Measurements from ENCODE around the gene SUOX. TPM values are rescaled to one million over a fixed set of nuclear protein-coding genes. Genes with fewer than 3 reads are reported as not detected.

SUOX gene
- total RNA-seq, 1 donor from 2014 or later = 36.0 TPM

DNA sequence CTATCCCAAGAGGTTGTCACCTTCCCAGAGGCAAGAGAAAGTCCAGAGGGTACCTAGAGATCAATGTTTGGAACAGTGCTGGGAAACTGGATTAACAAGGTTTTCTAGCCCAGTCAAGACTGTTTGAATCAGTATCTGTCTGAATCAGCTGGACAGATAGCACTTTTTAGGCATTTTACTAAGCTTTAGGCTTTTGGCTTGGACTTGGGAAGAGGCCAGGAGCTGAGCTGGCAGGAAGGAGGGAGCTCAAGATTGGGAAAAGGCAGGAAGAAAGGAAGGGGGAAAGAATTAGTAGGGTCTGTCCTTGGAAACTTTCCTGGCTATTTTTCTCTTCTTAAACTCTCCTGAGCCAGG lies 32.1 kb downstream of the SUOX start:
- TF ChIP-seq, protein P1, sequence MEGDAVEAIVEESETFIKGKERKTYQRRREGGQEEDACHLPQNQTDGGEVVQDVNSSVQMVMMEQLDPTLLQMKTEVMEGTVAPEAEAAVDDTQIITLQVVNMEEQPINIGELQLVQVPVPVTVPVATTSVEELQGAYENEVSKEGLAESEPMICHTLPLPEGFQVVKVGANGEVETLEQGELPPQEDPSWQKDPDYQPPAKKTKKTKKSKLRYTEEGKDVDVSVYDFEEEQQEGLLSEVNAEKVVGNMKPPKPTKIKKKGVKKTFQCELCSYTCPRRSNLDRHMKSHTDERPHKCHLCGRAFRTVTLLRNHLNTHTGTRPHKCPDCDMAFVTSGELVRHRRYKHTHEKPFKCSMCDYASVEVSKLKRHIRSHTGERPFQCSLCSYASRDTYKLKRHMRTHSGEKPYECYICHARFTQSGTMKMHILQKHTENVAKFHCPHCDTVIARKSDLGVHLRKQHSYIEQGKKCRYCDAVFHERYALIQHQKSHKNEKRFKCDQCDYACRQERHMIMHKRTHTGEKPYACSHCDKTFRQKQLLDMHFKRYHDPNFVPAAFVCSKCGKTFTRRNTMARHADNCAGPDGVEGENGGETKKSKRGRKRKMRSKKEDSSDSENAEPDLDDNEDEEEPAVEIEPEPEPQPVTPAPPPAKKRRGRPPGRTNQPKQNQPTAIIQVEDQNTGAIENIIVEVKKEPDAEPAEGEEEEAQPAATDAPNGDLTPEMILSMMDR (IDR thresholded peaks at IDR 0.05; ENCODE audit: borderline replicate concordance) = no peak
- DNase-seq = no peak
- intact Hi-C loops (cut with micrococcal nuclease) = no loop called here

DNA sequence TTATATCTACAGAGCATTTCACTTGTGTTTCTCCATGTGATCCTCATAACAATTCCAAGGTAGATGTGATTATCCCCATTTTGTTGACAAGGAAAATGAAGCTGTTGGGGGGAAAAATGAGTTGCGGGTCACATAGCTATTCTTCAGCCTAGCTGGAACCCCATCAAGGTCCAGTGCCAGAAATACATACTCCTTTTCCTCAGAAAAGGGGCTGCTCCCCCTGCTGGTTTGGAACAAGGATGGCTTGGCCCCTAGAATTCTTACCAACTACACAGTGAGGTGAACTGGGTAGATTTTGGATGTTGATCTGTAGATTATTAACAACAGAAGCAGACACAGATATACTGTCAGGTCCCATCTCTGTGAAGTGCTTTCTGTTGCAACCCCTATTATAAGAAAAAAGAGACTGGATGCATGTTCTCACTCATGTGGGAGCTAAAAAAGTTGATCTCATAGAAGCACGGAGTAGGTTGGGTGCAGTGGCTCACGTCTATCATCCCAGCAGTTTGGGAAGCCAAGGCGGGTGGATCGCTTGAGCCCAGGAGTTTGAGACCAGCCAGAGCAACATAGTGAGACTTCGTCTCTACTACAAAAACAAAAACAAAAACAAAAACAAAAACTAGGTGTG lies 32.7 kb downstream of the SUOX start:
- peaks cover 36% of the 10 kb centered on the region for H3K36me3 ChIP-seq
- TF ChIP-seq, protein P1 (IDR thresholded peaks at IDR 0.05; ENCODE audit: borderline replicate concordance) = peak; percentile 63

More for the DNA sequence above, 32.1 kb downstream of the SUOX start:
- H3K36me3 ChIP-seq = peaks cover 30% of the 10 kb centered on the region
- H3K27ac ChIP-seq (replicated peaks) = no peak overlapping the region
- H3K4me3 ChIP-seq = no peak overlapping the region
- H3K27me3 ChIP-seq (ENCODE audit: low read depth) = no peaks in the 10 kb centered on the region
- no peaks in the 10 kb centered on the region for H3K9me3 ChIP-seq (replicated peaks)
- H3K4me1 ChIP-seq = no peaks in the 10 kb centered on the region

DNA sequence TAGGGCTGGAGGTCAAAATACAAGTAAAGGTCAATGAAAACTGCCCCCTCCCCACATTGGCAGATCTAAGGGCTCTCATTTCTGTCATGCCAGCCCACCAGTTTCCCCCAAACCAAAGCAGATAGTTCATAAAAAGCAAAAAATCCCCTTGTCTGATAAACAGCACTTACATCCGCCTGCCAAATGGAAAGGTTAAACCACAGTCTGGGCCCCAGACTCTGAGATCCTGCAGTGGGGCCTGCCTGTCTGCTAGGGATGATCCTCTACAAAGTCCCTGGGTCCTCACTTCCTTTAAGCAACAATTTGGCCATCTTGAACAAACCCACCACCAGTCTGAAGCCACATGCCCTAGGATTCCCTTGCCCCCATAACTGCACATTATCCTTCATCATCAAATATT lies 34.9 kb downstream of the SUOX start:
- H3K27ac ChIP-seq (replicated peaks) = no peak overlapping the region
- no peak for DNase-seq
- intact Hi-C loops (cut with micrococcal nuclease) = no loop called here
- peaks cover 47% of the 10 kb centered on the region for H3K36me3 ChIP-seq
- TF ChIP-seq, protein P1 (IDR thresholded peaks at IDR 0.05; ENCODE audit: borderline replicate concordance) = no peak
- H3K4me1 ChIP-seq = no peaks in the 10 kb centered on the region
- H3K27me3 ChIP-seq (ENCODE audit: low read depth) = no peaks in the 10 kb centered on the region
- no peak overlapping the region for H3K4me3 ChIP-seq
- H3K9me3 ChIP-seq (replicated peaks) = no peaks in the 10 kb centered on the region

More for the DNA sequence above, 32.7 kb downstream of the SUOX start:
- Histone ChIP-seq H3K4me3 (no peak overlapping the region), H3K27me3 (ENCODE audit: low read depth) (no peaks in the 10 kb centered on the region), H3K4me1 (no peaks in the 10 kb centered on the region), H3K27ac (replicated peaks) (no peak overlapping the region), H3K9me3 (replicated peaks) (no peaks in the 10 kb centered on the region)
- no peak for DNase-seq
- intact Hi-C loops (cut with micrococcal nuclease) = no loop called here

DNA sequence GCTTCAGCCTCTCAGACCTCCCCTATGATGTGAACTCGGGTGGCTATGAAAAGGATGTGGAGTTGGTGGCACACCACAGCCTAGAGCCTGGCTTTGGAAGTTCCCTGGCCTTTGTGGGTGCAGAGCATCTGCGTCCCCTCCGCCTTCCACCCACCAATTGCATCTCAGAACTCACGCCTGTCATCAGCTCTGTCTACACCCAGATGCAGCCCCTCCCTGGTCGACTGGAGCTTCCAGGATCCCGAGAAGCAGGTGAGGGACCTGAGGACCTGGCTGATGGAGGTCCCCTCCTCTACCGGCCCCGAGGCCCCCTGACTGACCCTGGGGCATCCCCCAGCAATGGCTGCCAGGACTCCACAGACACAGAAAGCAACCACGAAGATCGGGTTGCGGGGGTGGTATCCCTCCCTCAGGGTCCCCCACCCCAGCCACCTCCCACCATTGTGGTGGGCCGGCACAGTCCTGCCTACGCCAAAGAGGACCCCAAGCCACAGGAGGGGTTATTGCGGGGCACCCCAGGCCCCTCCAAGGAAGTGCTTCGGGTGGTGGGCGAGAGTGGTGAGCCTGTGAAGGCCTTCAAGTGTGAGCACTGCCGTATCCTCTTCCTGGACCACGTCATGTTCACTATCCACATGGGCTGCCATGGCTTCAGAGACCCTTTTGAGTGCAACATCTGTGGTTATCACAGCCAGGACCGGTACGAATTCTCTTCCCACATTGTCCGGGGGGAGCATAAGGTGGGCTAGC lies 37.7 kb downstream of the SUOX start:
- intact Hi-C loops (cut with micrococcal nuclease) = no loop called here
- H3K27ac ChIP-seq (replicated peaks) = no peak overlapping the region
- TF ChIP-seq, protein P1 (IDR thresholded peaks at IDR 0.05; ENCODE audit: borderline replicate concordance) = no peak
- H3K4me3 ChIP-seq = no peak overlapping the region
- H3K36me3 ChIP-seq = peaks cover 55% of the 10 kb centered on the region
- no peaks in the 10 kb centered on the region for H3K9me3 ChIP-seq (replicated peaks)
- H3K4me1 ChIP-seq = no peaks in the 10 kb centered on the region
- no peak for DNase-seq
- H3K27me3 ChIP-seq (ENCODE audit: low read depth) = no peaks in the 10 kb centered on the region

DNA sequence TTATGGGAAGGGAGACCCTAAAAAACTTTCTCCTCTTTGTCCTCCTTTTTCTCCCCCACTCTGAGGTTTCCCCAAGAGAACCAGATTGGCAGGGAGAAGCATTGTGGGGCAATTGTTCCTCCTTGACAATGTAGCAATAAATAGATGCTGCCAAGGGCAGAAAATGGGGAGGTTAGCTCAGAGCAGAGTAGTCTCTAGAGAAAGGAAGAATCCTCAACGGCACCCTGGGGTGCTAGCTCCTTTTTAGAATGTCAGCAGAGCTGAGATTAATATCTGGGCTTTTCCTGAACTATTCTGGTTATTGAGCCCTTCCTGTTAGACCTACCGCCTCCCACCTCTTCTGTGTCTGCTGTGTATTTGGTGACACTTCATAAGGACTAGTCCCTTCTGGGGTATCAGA lies 40.1 kb downstream of the SUOX start:
- H3K4me1 ChIP-seq = peaks cover 12% of the 10 kb centered on the region
- H3K36me3 ChIP-seq = peaks cover 50% of the 10 kb centered on the region
- H3K27me3 ChIP-seq (ENCODE audit: low read depth) = no peaks in the 10 kb centered on the region
- no peak for DNase-seq
- TF ChIP-seq, protein P1 (IDR thresholded peaks at IDR 0.05; ENCODE audit: borderline replicate concordance) = no peak
- H3K4me3 ChIP-seq = no peak overlapping the region
- no peaks in the 10 kb centered on the region for H3K9me3 ChIP-seq (replicated peaks)
- H3K27ac ChIP-seq (replicated peaks) = no peak overlapping the region
- intact Hi-C loops (cut with micrococcal nuclease) = no loop called here

Measured in left ventricle myocardium inferior (tissue), 1 donor.